Astrocyte (in vitro differentiated cells and primary cell): ENCODE results near the gene IFNE. TPM values are rescaled to one million over a fixed set of nuclear protein-coding genes. Genes with fewer than 3 reads are reported as not detected.

ENCODE experiments used
- DNase-seq: peaks from one replicate; pipeline ENCODE4 v3.0.0-alpha.2; 2010; ENCODE audit warnings: low read depth
- FAIRE-seq: peaks from 2 replicates; lab custom pipeline; 2011; peaks lifted over from hg19 to GRCh38; lab: Jason Lieb, UNC
- H2AFZ ChIP-seq: 2 replicates; pipeline ENCODE4 v1.6.0; 2012; ENCODE audit warnings: low read depth, low read length, inconsistent platforms
- H3K27ac ChIP-seq: 2 replicates; pipeline ENCODE4 v1.5.1; 2011; ENCODE audit warnings: low read depth, low read length, inconsistent platforms
- H3K27me3 ChIP-seq: 2 replicates; pipeline ENCODE4 v1.6.0; 2011; ENCODE audit warnings: low read length, inconsistent platforms; ENCODE audit not compliant: insufficient read depth
- H3K36me3 ChIP-seq: 2 replicates; pipeline ENCODE4 v1.5.1; 2011; ENCODE audit warnings: low read length, inconsistent platforms; ENCODE audit not compliant: insufficient read depth
- H3K4me1 ChIP-seq: 2 replicates; pipeline ENCODE4 v1.5.1; 2011; ENCODE audit warnings: low read length, inconsistent platforms; ENCODE audit not compliant: insufficient read depth
- H3K4me2 ChIP-seq: 2 replicates; pipeline ENCODE4 v1.6.0; 2012; ENCODE audit warnings: low read length, inconsistent platforms
- H3K4me3 ChIP-seq: 2 replicates; pipeline ENCODE4 v1.5.1; 2011; ENCODE audit warnings: low read depth, mild to moderate bottlenecking, low read length, inconsistent platforms; ENCODE audit not compliant: insufficient read depth
- H3K79me2 ChIP-seq: 2 replicates; pipeline ENCODE4 v1.6.0; 2012; ENCODE audit warnings: mild to moderate bottlenecking, low read length, inconsistent platforms; ENCODE audit not compliant: insufficient read depth
- H3K9ac ChIP-seq: 2 replicates; pipeline ENCODE4 v1.6.0; 2012; ENCODE audit warnings: mild to moderate bottlenecking, low read length, inconsistent platforms
- H3K9me3 ChIP-seq: 2 replicates; pipeline ENCODE4 v1.5.1; 2012; ENCODE audit warnings: low read depth, mild to moderate bottlenecking, low read length, inconsistent platforms; ENCODE audit not compliant: insufficient read depth
- H4K20me1 ChIP-seq: 2 replicates; pipeline ENCODE4 v1.6.0; 2012; ENCODE audit warnings: low read length, inconsistent platforms; ENCODE audit not compliant: insufficient read depth
- H3K27ac Mint-ChIP-seq: one replicate; pipeline ENCODE4 v1.8.0; 2021; ENCODE audit warnings: mild to moderate bottlenecking, mixed read lengths; ENCODE audit not compliant: unreplicated experiment
- H3K27me3 Mint-ChIP-seq: one replicate; pipeline ENCODE4 v1.8.0; 2021; ENCODE audit warnings: low read depth, mixed read lengths; ENCODE audit not compliant: unreplicated experiment
- H3K36me3 Mint-ChIP-seq: one replicate; pipeline ENCODE4 v1.8.0; 2021; ENCODE audit warnings: low read depth, mixed read lengths; ENCODE audit not compliant: unreplicated experiment
- H3K4me1 Mint-ChIP-seq: one replicate; pipeline ENCODE4 v1.8.0; 2021; ENCODE audit warnings: low read depth, mixed read lengths; ENCODE audit not compliant: unreplicated experiment
- H3K4me3 Mint-ChIP-seq: one replicate; pipeline ENCODE4 v1.8.0; 2021; ENCODE audit warnings: mild to moderate bottlenecking, moderate library complexity, mixed read lengths; ENCODE audit not compliant: unreplicated experiment
- H3K9me3 Mint-ChIP-seq: one replicate; pipeline ENCODE4 v1.8.0; 2021; ENCODE audit warnings: mild to moderate bottlenecking, mixed read lengths; ENCODE audit not compliant: unreplicated experiment
- CTCF ChIP-seq: IDR thresholded peaks from 2 replicates; pipeline ENCODE4 v1.5.1; 2011; ENCODE audit warnings: low read depth, mild to moderate bottlenecking, inconsistent platforms, low read length, moderate library complexity; ENCODE audit not compliant: insufficient read depth
- EZH2 ChIP-seq: IDR thresholded peaks from 2 replicates; pipeline ENCODE4 v1.6.1; 2012; ENCODE audit warnings: mild to moderate bottlenecking, low read length, inconsistent platforms; ENCODE audit not compliant: insufficient read depth
- total RNA-seq: library from RNA; stranded (reverse); gene quantifications from 2 replicates; pipeline ENCODE4 v1.2.1, GENCODE V29; 2021

Gene IFNE
- total RNA-seq, 1 donor from 2014 or later: 0.57 TPM

GRCh38 chr9:21523021-21524014 lies 41.2 kb upstream of the IFNE start:
- peaks cover 100% of the 10 kb centered on the region for H3K79me2 ChIP-seq
- H4K20me1 ChIP-seq: peaks cover 90% of the 10 kb centered on the region
- no peak overlapping the region for H3K27ac ChIP-seq
- H3K4me1 ChIP-seq: no peaks in the 10 kb centered on the region
- Mint-ChIP-seq H3K4me3 (no peak overlapping the region), H3K4me1 (no peaks in the 10 kb centered on the region), H3K36me3 (peaks cover 19% of the 10 kb centered on the region), H3K27ac (no peak overlapping the region), H3K27me3 (no peaks in the 10 kb centered on the region), H3K9me3 (peaks cover 7% of the 10 kb centered on the region)
- H3K27me3 ChIP-seq: no peaks in the 10 kb centered on the region
- no peak overlapping the region for H2AFZ ChIP-seq
- no peak overlapping the region for H3K4me2 ChIP-seq
- H3K9me3 ChIP-seq: no peaks in the 10 kb centered on the region
- peaks cover 59% of the 10 kb centered on the region for H3K36me3 ChIP-seq
- DNase-seq (no peak), FAIRE-seq (peak; percentile 83)
- TF ChIP-seq CTCF: no peak
- TF ChIP-seq EZH2: no peak
- H3K4me3 ChIP-seq: no peak overlapping the region
- no peak overlapping the region for H3K9ac ChIP-seq

- peaks cover 9% of the 10 kb centered on the region for H3K9me3 Mint-ChIP-seq
- no peaks in the 10 kb centered on the region for H3K4me1 ChIP-seq
- H3K9ac ChIP-seq: no peak overlapping the region
- H3K4me1 Mint-ChIP-seq: no peaks in the 10 kb centered on the region
- H2AFZ ChIP-seq: no peak overlapping the region
- H3K4me2 ChIP-seq: no peak overlapping the region
- no peak overlapping the region for H3K27ac ChIP-seq
- no peak overlapping the region for H3K4me3 Mint-ChIP-seq
- peaks cover 100% of the 10 kb centered on the region for H3K79me2 ChIP-seq
- no peaks in the 10 kb centered on the region for H3K9me3 ChIP-seq
- DNase-seq (no peak), FAIRE-seq (no peak)
- peaks cover 53% of the 10 kb centered on the region for H3K36me3 ChIP-seq
- peaks cover 90% of the 10 kb centered on the region for H4K20me1 ChIP-seq
- no peaks in the 10 kb centered on the region for H3K27me3 Mint-ChIP-seq
- H3K36me3 Mint-ChIP-seq: peaks cover 15% of the 10 kb centered on the region
- no peaks in the 10 kb centered on the region for H3K27me3 ChIP-seq
- no peak overlapping the region for H3K27ac Mint-ChIP-seq
- no peak overlapping the region for H3K4me3 ChIP-seq
- no peak for TF ChIP-seq CTCF
- no peak for TF ChIP-seq EZH2
Observed at GRCh38 chr9:21522348-21522747, 40.2 kb upstream of the IFNE start.

- no peak overlapping the region for H2AFZ ChIP-seq
- H3K4me1 ChIP-seq: no peaks in the 10 kb centered on the region
- Mint-ChIP-seq H3K27ac (no peak overlapping the region), H3K4me1 (no peaks in the 10 kb centered on the region), H3K4me3 (no peak overlapping the region), H3K27me3 (no peaks in the 10 kb centered on the region), H3K36me3 (peaks cover 9% of the 10 kb centered on the region), H3K9me3 (peaks cover 9% of the 10 kb centered on the region)
- peaks cover 44% of the 10 kb centered on the region for H3K36me3 ChIP-seq
- no peaks in the 10 kb centered on the region for H3K27me3 ChIP-seq
- no peak for TF ChIP-seq EZH2
- no peak for TF ChIP-seq CTCF
- H3K9ac ChIP-seq: no peak overlapping the region
- peaks cover 100% of the 10 kb centered on the region for H3K79me2 ChIP-seq
- peaks cover 89% of the 10 kb centered on the region for H4K20me1 ChIP-seq
- DNase-seq (no peak), FAIRE-seq (no peak)
- no peaks in the 10 kb centered on the region for H3K9me3 ChIP-seq
- no peak overlapping the region for H3K27ac ChIP-seq
- no peak overlapping the region for H3K4me3 ChIP-seq
- H3K4me2 ChIP-seq: no peak overlapping the region
Observed at GRCh38 chr9:21521448-21521847, 39.3 kb upstream of the IFNE start.
